Stimulated activated naive CD8-positive, alpha-beta T cell treated with anti-CD3 and anti-CD28 coated beads, Interleukin-15, Interleukin-2, amounts not matched to agents 100 U/mL and 50 U/mL, for 24 hours (primary cell): ENCODE results near the gene STX12.

ENCODE experiments used
- ATAC-seq: fragments of 150-1000 bp; cut with Tn5 transposase; one replicate; pipeline ENCODE4 v1.10.0; 2021
- DNase-seq: peaks from one replicate; pipeline ENCODE4 v3.0.0; 2021

The STX12 gene

DNA sequence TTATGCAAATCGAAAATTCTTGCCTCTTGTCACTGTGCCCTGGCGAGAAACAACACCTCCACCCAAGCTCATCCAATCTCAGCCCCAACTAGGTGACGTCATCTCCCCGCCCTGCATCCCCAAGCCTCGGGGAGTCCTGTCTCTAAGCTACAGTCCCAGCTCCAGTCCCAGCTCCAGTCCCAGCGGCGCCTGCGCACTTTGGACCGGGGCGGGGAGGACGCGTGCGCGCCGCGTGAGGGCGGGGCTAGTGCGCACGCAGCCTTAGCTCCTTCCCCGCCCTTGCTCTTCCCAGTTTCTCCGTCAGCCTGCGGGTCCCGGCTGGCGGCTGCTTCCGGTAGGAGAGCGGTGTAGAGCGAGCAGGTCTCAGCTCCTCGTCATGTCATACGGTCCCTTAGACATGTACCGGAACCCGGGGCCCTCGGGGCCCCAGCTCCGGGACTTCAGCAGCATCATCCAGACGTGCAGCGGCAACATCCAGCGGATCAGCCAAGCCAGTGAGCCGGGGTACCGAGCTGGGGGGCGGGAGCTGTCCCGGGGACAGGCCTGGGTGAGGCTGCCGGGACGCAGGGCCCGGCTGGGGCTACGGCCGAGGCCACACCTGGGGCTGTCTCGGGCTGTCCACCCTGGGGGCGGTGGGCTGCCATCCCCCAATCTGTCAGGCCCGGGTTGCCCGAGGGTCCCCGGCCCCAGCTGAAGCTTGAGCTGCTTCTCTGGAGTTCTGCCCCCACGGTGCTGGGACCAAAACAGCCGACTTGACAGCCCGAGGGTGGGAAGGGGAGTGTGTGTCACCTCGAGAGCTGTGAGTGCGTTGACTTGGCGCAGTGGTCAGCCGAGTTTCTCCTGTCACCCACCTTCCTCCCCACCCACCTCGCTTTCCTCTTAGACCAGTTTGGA is at the start of gene STX12:
TSS of gene STX12 (plus strand) at position 288 of the 894 bp plus-strand sequence. CDS start at position 377, 89 bp downstream.
- ATAC-seq: peak; percentile 98

DNA sequence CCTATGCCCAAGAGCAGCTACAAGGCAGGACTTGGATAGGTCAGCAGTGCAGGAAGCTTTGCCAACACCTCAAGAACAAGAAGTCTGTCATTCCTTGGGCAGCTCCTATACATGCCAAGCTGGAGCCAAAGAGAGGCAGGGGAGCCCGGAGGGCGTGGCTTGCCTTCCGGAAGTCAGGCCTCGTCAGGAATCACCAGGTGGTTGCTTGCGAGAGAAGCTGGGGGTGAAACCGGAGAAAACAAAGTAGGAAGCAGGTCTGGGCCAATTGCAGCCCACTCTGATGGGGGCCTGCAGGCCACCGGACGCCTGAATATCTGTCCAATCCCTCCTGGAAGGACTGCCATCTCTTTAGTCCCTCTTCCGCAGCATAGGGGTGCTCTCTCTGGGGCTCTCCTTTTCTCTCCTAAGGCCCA is 48.1 kb upstream of the STX12 start:
- DNase-seq: no peak

More for the DNA sequence above, at the start of gene STX12:
- DNase-seq: peak; percentile 99

DNA sequence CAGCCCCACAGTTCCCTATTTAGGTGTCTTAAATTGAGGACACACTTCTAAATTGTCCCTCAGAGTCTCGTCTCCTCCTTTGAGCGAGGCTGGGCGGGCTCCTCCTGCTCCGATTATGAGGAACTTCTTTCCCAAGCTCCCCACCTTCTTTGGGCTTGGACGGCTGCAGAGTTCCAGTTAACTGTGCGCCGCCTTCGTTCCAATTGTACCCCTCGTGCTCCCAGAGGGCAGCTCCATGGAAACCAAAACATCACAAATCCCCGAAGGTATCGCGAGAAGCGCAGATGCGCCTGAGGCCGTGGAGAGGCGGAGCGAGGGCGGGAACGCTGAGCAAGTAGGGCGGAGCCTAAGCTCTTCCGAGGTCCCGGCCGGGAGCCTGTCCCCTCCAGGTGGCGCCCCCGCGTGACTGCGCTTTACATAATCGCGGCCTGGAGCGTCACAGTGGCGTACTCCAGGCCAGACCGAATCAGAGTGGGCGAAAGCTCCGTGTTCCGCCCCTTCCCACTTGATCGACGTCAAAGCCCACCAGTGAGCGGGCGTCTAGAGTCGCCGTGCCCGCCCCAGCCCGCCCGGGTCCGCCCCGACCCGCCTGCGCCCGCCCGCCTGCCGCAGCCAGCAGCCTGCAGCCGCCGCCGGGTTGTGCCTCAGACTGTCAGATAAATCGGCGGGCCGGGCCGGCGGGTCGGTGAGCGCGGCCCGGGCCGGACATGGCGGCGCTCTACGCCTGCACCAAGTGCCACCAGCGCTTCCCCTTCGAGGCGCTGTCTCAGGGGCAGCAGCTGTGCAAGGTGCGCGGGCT is 47.4 kb upstream of the STX12 start, which contains the start of gene FAM76A:
TSS of gene FAM76A (plus strand) at position 588 of the 799 bp plus-strand sequence. CDS start at position 708, 120 bp downstream.
- DNase-seq (peak; percentile 100), ATAC-seq (peak; percentile 97)

More for the DNA sequence above, 48.1 kb upstream of the STX12 start:
- no peak for ATAC-seq

DNA sequence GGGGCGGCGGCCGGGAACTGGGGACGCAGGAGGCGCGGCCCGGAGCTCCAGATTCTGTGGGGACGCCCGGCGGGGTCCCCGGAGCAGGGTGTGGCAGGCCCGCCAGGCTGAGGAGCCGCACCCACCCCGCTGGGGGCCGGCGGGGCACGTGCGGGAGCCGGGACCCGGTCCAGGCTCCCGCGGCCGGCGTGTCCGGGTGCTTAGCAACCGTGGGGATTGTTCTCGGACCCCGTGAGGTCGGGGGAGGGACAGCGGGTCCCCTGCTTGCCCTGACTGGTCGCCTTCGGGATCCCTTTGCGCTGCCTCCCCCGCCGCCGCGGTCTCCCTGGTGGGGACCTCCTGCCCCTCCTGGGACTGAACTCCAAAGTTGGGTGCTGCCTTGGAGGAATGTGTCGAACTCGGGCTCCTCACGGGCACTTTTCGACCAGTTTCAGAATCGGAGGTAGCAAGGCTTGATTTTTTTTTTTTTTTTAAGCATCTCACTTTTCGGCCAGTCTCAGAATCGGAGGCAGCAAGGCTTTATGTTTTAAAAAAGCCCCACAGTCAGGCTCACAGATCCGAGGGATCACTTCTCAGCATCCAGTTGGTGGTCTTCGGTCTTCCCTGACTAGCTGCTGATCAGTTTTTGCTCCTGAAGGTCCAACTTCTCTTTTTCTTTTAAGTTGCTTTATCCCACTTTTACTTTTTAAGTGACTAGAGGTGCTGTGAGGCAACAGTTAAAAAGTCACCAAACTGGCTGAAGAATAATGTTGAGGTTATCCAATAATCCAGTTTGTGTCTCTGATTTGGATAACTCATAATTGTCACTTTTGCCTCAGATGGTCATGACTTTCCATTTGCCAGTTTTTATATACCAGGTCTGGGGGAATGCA is 46.6 kb upstream of the STX12 start:
- DNase-seq: peak; percentile 60
- peak; percentile 2 for ATAC-seq

DNA sequence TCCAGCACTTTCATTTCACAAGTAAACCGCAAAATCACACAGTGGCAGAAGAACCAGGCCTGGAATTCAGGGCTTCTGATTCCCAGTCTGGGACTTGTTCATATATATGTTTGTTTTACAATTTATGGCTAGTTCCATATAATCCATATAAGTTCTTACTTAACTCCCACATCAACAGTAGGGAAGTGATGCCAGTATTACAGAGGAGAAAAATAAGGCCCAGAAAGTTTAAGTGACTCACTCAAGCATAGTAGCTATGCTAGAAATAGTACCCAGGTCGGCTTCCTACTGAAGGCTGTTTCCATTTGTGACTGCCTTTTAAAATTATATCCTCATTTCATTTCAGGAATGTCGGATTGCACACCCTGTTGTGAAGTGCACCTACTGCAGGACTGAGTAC is 45.9 kb upstream of the STX12 start:
- DNase-seq (no peak), ATAC-seq (no peak)

DNA sequence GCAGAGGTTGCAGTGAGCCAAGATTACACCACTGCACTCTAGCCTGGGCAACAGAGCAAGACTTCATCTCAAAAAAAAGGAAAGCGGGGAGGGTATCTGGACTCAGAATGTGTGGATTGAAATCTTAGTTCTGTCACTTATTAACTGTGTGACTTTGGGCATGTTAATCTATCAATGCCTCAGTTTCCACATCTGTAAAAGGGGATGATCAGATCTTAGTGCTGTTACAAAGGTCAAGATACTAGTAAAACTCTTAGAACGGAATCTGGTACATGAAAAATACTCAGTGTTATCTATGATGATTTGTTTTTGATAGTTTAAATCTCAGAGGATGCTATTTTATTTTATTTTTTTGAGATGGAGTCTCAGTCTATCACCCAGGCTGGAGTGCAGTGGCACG is 36.8 kb upstream of the STX12 start:
- DNase-seq (no peak), ATAC-seq (no peak)

DNA sequence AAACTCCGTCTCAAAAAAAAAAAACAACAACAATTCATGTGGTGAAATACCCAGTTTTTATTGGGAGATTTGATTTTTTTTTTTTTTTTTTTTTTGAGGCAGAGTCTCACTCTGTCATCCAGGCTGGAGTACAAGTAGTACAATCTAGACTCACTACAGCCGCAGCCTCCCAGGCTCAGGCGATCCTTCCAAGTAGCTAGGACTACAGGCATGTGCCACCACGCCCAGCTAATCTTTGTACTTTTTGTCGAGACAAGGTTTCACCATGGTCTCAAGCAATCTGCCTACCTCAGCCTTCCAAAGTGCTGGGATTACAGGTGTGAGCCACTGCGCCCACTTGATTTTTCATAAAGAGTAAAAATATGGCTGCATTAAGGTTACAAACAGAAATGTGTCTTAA is 31.9 kb upstream of the STX12 start:
- no peak for ATAC-seq
- no peak for DNase-seq

DNA sequence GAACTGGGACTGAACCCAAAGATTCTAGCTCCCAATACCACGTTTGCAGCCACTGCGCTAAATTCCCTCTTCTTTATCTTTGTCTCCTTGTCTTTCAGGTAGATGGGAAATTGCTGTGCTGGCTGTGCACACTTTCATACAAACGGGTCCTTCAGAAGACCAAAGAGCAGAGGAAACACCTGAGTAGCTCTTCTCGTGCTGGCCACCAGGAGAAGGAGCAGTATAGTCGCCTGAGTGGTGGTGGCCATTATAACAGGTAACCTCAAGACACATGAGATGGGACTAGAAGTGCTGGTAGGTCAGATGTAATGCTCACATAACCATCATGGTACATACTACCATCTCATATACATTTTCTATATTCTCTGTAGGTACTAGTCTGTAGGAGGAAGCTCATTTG is 28.5 kb upstream of the STX12 start:
- ATAC-seq: no peak

DNA sequence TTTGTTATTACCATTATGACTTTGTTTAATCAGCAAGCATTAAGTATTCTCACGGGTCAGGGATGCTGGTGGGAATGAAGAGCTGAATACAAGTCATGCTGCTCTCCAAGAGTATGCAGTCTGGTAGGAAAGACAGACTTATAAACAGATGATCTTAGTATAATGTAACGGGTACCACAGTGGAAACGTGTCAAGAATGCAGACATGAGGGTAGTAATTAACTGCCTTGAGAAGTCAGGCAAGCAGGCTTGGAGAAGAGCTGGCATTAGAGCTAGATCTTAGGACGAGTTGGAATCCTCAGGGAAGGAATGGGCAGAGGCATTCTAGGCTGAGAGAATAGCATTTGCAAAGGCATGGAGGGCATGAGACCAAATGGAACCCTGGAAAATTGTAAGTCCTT is 27.6 kb upstream of the STX12 start:
- no peak for ATAC-seq
- DNase-seq: no peak

More for the DNA sequence above, 28.5 kb upstream of the STX12 start:
- DNase-seq: no peak

DNA sequence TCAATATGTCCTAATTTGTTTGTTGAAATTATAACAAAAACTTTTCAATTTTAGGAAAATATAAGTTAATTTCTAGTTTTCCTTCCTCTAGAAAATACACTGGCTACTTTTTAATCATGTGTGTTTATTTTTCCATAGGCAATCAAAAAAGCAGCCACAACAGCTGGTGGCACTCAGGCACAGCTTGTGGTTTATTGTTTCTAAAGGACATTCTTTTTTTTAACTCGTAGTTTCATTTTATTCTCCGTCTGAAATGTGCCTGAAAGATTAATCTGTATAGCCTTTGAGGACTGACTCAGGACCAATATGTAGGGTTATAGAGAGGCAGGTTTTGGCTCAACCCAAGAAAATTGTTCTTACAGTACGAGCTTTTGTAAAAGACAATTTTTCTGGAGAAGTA is 20.7 kb upstream of the STX12 start:
- ATAC-seq: no peak
- DNase-seq: no peak

DNA sequence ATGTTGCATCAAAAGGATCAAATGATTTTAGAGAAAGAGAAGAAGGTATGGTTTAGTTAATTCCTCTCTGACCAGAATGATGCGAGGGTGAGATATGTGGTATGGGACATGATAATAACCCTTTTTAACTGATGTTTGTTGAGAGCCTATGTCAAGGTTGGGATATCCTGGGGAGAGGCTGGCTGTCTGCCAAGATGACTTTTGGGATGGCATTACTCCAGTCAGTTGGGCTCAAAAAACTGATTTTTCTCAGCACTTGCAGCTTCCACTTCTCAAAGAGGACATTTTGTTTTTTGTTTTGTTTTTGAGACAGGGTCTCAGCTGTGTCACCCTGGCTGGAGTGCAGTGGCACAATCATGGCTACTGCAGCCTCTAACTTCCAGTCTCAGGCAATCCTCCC is 17.7 kb upstream of the STX12 start:
- no peak for ATAC-seq
- no peak for DNase-seq

DNA sequence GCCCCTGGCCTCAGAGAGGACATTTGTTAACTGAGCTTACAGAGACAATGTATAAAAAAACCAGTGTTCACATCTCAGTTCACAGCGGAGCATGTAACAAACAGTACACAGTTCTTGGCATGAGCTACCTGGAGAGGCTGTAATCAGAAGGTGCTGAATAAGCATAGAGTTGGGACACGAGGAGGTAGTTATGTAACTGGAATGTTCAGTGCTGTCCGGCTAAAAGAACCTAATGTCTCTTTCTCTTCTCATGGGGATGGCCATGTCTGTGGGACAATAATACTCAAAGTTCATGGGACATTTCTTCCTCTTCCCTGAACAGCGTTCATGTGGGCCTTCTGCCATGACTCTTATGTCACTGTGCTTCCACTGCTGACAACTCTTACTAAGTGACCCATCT is 17.2 kb upstream of the STX12 start:
- ATAC-seq (no peak), DNase-seq (no peak)

DNA sequence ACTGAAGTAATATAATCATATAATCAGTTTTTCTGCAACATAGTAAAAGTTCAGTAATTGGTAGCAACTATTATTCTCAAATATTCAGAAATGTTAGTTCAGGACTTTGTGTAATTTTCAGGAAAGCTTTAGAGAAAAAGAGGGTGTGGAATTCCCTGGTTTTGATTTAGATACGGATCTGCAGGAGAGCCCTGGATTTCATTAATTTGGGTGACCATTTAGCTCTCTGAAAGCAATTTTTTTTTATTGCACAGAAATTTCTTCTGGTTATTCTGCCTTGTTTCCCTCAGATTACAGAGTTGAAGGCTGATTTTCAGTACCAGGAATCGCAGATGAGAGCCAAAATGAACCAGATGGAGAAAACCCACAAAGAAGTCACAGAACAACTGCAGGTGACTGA is 13.8 kb upstream of the STX12 start:
- no peak for DNase-seq
- ATAC-seq: no peak

DNA sequence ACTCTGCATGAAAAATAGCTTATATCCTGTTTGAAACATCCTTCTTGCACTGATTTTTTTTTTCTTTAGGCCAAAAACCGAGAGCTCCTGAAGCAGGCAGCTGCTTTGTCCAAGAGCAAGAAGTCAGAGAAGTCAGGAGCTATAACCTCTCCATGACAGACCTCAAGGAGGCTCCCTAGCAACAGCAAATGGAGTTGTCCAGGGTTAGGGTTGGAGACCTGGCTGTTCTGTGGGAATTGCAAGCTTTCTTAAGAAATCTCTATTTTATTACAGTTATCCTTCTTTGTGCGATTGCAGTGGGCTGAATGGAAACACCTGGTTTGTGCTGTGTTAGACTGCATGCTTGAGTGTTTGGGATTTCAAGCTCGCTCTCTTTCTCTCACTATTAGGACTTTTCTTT is 12.6 kb upstream of the STX12 start:
- ATAC-seq: no peak
- no peak for DNase-seq

DNA sequence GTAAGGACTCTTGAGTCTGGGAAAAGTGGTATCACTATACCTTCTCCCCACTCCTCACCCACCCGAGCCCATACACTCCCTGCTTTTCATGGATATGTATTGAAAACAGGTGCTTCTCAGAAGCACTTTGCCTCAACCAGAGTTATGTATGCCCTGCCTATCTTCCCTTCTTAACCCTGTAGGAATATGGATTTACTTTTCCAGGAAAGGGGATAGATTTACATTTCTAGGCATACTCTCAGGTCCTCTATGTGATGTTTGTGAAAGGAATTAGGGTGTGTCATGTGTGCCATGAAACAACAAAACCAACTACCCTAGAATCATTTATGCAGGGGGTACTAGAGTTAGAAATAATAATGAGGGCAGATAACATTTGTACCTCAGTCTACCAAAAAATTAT is 11.0 kb upstream of the STX12 start:
- DNase-seq (no peak), ATAC-seq (no peak)

DNA sequence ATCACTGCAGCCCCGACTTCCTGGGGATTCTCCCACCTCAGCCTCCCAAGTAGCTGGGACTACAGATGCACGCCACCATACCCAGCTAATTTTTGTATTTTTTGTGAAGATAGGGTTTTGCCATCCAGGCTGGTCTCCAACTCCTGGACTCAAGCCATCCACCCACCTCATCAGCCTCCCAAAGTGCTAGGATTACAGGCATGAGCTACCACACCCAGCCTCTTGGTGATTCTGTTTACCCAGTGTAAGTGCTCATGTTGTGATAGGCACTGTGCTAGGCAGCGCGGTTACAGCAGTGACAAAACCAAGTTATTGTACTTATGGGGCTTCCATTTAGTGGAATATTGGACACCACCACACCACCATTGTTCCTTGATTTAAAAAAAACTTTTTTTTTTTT is 9.7 kb upstream of the STX12 start:
- ATAC-seq: no peak
- no peak for DNase-seq

DNA sequence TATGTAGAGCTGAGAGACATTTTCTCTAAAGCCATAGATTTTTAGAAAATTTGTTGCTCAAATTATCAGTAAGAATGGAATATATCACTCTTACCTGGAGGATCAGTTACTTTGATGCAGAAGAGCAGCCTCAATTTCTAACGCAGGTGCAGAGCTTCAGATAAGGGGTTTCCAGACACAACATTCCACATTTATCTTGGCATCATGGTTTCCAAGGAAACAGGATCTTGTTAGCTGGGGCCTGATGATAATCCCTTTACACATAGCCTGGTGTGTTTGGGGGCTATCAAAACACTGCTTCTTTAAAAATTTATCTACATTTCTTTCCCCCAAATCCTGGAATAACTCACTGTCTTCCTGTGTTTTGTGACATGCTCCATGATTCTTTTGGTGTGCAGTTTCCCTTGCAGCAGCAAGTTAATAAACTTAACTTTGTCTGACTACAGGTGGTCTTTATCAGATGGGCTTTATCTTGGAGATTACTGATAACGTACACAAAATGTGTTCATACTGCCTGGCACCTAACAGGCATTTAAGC is 2.7 kb upstream of the STX12 start:
- ATAC-seq: no peak
- no peak for DNase-seq

DNA sequence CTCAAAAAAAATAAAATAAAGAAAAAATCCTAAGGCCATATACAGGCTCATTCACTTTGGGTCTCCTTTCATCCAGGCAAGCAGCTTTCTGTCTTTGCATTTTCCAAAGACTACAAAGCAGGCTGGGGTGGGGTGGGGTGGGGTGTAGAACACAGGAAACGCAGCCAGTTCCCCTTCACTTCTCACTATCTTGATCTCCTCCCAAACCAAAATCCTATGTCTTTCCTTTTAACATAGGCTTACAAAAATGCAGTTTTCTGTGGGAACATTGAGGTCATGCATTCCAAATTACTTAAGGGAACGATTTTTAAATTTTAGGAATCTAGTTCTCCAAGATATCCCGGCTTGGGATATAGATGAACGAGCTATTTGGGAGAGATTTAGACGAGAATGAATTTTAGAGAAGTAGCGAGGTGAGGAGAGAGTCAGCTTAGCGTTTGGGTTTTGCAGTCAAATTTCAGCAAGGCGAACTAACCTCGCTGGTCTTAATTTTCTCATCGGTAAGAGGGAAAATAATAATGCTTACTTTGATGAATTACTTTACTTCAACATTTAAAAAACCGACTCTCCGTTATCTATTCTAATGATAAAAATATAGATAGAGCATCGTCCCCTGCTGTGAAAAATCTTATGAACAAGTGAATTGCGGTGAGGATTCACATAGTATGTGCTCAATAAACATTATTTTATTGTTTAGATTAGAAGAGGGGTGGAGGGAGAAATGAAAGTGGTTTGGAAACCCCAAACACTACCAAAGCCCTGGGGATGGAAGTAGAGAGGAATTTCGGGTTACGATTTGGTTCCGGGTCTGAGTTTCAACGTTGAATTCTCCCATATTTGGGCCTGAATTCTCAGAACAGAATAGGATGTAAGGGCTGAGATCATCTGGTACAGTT is 735 bp upstream of the STX12 start:
- DNase-seq: no peak
- ATAC-seq: no peak

DNA sequence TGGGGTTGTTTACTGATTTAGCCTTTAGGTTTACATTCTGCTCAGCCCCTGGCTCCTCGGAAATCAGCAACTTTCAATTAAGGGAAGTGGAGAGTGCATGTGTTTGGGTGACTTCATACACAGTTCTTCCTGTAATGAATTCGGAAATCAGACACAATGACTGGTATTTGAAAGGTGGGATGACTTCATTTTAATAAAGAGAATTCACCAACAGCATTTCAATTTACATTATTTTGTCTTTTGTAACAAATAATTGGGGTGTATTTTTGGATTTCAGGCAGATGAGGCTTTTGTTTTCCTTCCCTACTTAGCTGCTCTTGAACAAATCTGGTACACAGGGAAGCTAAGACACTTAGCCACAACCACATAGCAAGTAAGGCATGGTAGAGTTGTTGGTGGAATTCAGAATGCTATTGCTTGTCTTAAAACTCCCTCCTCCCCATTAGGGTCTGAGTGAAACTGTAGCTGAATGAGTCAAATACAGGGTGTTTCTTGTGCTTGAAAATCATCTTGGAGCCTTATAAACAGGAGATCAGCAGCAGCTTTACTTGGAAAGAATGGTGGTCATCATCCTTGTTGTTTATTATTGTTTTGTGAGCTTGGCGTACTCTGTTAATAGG is 917 bp downstream of the STX12 start:
- DNase-seq (no peak), ATAC-seq (no peak)

DNA sequence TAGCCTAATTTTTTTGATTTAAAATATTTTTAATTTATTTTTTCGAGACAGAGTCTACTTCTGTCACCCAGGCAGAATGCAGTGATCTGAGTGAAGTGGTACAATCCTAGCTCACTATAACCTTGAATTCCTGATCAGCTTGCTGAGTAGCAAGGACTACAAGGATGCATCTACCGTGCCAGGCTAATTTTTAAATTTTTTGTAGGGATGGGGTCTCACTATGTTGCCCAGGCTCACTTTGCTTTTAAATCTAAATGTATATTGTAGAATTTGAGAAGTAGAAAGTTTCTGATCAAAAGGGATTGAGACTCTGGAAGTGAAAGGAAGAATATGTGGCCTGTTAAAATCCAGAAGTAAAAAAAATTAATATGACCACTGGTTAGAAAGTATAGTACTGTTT is 1.6 kb downstream of the STX12 start:
- DNase-seq (no peak), ATAC-seq (no peak)
